Thoracic aorta (tissue), 2 donors: ENCODE data around the gene WRNIP1. TPM values are rescaled to one million over a fixed set of nuclear protein-coding genes. Genes with fewer than 3 reads are reported as not detected.

Source experiments
- ATAC-seq: fragments of 150-250 bp; one replicate; pipeline ENCODE4 v1.8.0; 2017; ENCODE audit warnings: low read depth; ENCODE audit not compliant: insufficient number of reproducible peaks, low FRiP score
- DNase-seq: peaks from one replicate; pipeline ENCODE4 v3.0.0-alpha.2; 2020; ENCODE audit warnings: low spot score
- H3K27ac ChIP-seq, 2 donors: fragments of 200-600 bp; sonication (generic); 1 replicate in 1 of 2; 2 replicates in 1 of 2; pipeline ENCODE4 v1.5.1; 2016; ENCODE audit warnings: mild to moderate bottlenecking in 2 of 2, moderate library complexity in 2 of 2
- H3K27me3 ChIP-seq: fragments of 200-600 bp; sonication (generic); replicated peaks from 2 replicates; pipeline ENCODE4 v1.6.0; 2016; ENCODE audit warnings: mild to moderate bottlenecking; ENCODE audit not compliant: insufficient read depth
- H3K36me3 ChIP-seq: fragments of 200-600 bp; sonication (generic); one replicate; pipeline ENCODE4 v1.5.1; 2016
- H3K4me1 ChIP-seq, 2 donors: fragments of 200-600 bp; sonication (generic); 1 replicate in 1 of 2; 2 replicates in 1 of 2; pipeline versions ENCODE4 v1.5.1 to v1.6.0; 2016; ENCODE audit warnings: low read depth in 2 of 2, mild to moderate bottlenecking in 1 of 2; ENCODE audit not compliant: control insufficient read depth in 1 of 2
- H3K4me3 ChIP-seq: fragments of 200-600 bp; sonication (generic); 2 replicates; pipeline ENCODE4 v1.5.1; 2016; ENCODE audit warnings: mild to moderate bottlenecking
- H3K9me3 ChIP-seq: fragments of 200-600 bp; sonication (generic); 2 replicates; pipeline ENCODE4 v1.5.1; 2016
- total RNA-seq, 2 donors: library from RNA; depleted of rRNA; stranded (reverse); fragments of >200 nt; gene quantifications; one replicate each; pipeline versions ENCODE4 v1.1.0 to v1.2.3, GENCODE V29; 2016
- TF ChIP-seq, protein P1 (sequence below): fragments of 200-600 bp; sonication (generic); IDR thresholded peaks from one replicate; pipeline ENCODE4 v1.5.1; 2019; ENCODE audit warnings: antibody characterized with exemption

WRNIP1 gene
- total RNA-seq, 2 donors from 2014 or later: 87.8 to 93.3 TPM

DNA sequence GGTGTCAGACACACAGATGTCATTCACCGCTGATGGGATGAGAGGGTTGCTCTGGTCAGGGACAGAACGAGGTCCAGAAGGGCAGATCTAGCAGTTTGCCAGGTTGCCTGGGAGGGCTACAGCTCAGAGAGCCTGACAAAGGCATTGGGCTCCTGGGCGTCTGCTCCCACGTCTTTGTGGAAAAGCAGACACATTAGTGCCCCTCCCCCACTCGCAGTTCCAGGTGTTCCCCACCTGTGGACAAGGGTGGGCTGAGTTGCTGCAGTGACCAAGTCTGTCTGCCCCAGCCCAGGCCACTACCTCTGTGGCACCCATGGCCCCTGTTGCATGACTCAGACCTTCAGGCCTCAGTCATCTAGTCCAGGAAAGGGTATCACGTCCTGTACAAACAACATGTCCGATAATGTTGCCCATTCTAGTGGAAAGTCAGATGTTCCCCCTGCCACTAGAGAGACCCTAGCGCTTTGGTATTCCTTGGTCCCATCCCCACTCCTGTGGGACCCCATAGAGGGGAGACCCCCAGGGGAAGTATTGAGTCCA, 37.4 kb downstream of the WRNIP1 start:
- Histone ChIP-seq H3K27me3 (no peaks in the 10 kb centered on the region), H3K36me3 (no peaks in the 10 kb centered on the region), H3K4me1 (peaks cover 0 to 38% of the 10 kb centered on the region in 2 donors), H3K9me3 (no peaks in the 10 kb centered on the region), H3K4me3 (no peak overlapping the region), H3K27ac (no peak overlapping the region)
- no peak for DNase-seq
- TF ChIP-seq, protein P1, sequence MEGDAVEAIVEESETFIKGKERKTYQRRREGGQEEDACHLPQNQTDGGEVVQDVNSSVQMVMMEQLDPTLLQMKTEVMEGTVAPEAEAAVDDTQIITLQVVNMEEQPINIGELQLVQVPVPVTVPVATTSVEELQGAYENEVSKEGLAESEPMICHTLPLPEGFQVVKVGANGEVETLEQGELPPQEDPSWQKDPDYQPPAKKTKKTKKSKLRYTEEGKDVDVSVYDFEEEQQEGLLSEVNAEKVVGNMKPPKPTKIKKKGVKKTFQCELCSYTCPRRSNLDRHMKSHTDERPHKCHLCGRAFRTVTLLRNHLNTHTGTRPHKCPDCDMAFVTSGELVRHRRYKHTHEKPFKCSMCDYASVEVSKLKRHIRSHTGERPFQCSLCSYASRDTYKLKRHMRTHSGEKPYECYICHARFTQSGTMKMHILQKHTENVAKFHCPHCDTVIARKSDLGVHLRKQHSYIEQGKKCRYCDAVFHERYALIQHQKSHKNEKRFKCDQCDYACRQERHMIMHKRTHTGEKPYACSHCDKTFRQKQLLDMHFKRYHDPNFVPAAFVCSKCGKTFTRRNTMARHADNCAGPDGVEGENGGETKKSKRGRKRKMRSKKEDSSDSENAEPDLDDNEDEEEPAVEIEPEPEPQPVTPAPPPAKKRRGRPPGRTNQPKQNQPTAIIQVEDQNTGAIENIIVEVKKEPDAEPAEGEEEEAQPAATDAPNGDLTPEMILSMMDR: no peak
- no peak for ATAC-seq

DNA sequence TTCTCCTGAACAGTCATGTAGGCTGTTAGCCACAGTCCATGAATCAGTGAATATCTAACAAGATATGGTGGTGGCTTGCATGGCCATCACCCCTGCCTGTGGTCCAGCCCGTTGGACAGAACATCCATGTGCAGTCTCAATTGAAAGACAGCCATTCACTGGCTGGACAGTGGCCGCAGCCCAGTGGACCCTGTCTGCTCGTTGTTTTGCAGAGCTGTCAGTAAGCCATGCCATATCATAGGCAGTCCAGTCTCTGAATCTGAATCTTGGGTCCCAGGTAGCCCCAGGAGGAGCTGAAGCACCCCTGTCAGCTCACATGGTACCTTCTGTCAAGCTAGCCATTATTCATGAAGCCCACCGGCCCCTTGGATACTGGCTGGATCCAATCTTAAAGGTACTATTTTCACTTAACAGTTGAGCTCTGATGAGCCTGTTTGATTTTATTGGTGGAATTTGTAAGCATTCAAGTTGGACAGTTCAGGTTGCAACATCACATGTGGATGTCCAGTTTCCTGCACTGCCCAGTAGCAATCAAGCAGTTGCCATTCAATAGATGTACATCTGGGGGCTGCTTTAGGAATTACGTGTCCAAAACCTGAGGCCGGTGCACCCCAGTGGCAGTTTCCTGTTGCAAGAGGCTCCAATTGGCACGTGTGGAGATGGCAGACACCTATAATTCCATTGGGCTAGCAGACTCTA, 38.7 kb downstream of the WRNIP1 start:
- DNase-seq: no peak
- no peak for ATAC-seq
- H3K27ac ChIP-seq: no peak overlapping the region

DNA sequence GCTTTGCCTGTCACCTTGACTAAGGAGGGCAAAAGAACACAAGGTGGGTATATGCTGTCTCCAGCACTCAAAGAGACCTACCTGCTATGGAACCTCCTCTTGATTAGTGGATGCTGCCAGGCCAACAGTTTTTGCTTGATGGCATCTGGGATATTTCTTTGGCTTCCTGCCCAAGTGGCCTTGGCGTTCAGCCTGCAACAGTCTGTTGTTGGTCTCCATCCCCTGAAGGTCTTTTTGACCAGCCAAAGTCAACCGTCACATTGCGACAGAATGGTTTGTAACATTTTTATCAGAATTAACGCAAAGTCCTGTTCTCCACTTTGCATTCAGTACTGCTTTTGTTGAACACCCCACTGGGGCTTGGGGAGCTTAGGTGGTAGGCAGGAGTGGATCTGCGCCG, 39.3 kb downstream of the WRNIP1 start:
- Histone ChIP-seq H3K9me3 (no peaks in the 10 kb centered on the region), H3K36me3 (no peaks in the 10 kb centered on the region), H3K4me1 (peaks cover 8 to 47% of the 10 kb centered on the region in 2 donors), H3K27me3 (no peaks in the 10 kb centered on the region), H3K4me3 (no peak overlapping the region), H3K27ac (no peak overlapping the region)
- DNase-seq (no peak), ATAC-seq (no peak)
- TF ChIP-seq, protein P1: no peak

More for the DNA sequence above, 38.7 kb downstream of the WRNIP1 start:
- H3K9me3 ChIP-seq: no peaks in the 10 kb centered on the region
- H3K4me3 ChIP-seq: no peak overlapping the region
- H3K4me1 ChIP-seq: peaks cover 8 to 47% of the 10 kb centered on the region in 2 donors
- H3K36me3 ChIP-seq: no peaks in the 10 kb centered on the region
- TF ChIP-seq, protein P1: no peak
- H3K27me3 ChIP-seq: no peaks in the 10 kb centered on the region

DNA sequence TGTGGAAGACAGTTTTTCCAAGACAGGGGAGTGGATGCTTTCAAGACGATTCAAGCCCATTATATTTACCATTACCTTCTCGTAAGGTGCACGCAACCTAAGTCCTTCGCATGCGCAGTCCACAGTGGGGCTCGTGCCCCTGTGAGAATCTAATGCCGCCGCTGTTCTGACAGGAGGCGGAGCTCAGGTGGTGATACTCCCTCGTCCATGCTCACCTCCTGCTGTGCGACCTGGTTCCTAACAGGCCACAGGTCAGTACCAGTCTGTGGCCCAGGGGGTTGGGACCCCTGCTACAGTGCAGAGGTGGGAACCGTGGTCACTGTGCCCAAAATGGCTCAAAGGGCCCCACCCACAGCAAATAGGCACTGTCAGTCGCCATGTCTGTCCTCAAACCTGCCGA, 39.8 kb downstream of the WRNIP1 start:
- Histone ChIP-seq H3K36me3 (no peaks in the 10 kb centered on the region), H3K27me3 (no peaks in the 10 kb centered on the region), H3K27ac (no peak overlapping the region), H3K4me3 (no peak overlapping the region), H3K4me1 (peaks cover 8 to 47% of the 10 kb centered on the region in 2 donors), H3K9me3 (no peaks in the 10 kb centered on the region)
- ATAC-seq: no peak
- DNase-seq: no peak
- TF ChIP-seq, protein P1: no peak

GRCh38 chr6:2806644-2807043, 41.5 kb downstream of the WRNIP1 start:
- Histone ChIP-seq H3K4me1 (peaks cover 8 to 47% of the 10 kb centered on the region in 2 donors), H3K9me3 (no peaks in the 10 kb centered on the region), H3K4me3 (no peak overlapping the region), H3K36me3 (no peaks in the 10 kb centered on the region), H3K27me3 (no peaks in the 10 kb centered on the region), H3K27ac (no peak overlapping the region)
- DNase-seq (no peak), ATAC-seq (no peak)
- TF ChIP-seq, protein P1: no peak
